DMS79 treated with DMSO at 0.1 percent for 48 hours (cell line): ENCODE data around the gene SULT1C2.
A peak's percentile ranks its signal among the peaks of the same experiment; 100 is the strongest.
"Not testable (repeated sequence)": the region's sequence is repeated elsewhere in the genome, so short reads cannot be mapped to it uniquely, and the experiment has no call there.

Source experiments
- DNase-seq: peaks from one replicate; lab custom pipeline; 2025; lab: John Stamatoyannopoulos, UW

The SULT1C2 gene

GRCh38 chr2:108288534-108289106 lies at the start of gene SULT1C2:
SULT1C2 (plus strand) TSS chr2:108288895; CDS start chr2:108293668, 4,773 bp downstream.
- peak; percentile 94 for DNase-seq

DNA sequence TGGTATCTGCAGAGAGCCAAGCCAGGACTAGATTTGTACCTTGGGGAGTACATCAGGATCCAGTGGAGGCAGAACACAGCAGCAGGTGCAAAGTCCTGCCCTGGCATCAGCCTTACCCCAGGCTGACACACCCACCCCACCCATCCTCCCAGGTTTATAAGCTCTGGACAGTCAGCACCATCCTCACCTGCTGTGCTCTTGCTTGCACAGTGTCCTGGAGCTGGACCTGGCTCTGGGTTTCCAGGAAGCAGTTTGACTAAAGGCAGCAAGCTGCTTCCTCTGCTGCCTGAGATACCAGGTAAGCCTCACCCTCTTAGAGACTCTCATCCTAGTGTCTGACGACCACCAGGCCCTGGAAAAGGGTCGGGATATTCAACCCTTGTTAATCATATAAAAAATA lies 48.9 kb upstream of the SULT1C2 start, which contains the start of gene SULT1C3:
Gene SULT1C3, plus strand, starts transcription at position 183 of the 400 bp plus-strand sequence. CDS start 7,227 bp downstream, outside the sequence.
- no peak for DNase-seq

GRCh38 chr2:108240966-108241365 lies 47.7 kb upstream of the SULT1C2 start:
- no peak for DNase-seq

DNA sequence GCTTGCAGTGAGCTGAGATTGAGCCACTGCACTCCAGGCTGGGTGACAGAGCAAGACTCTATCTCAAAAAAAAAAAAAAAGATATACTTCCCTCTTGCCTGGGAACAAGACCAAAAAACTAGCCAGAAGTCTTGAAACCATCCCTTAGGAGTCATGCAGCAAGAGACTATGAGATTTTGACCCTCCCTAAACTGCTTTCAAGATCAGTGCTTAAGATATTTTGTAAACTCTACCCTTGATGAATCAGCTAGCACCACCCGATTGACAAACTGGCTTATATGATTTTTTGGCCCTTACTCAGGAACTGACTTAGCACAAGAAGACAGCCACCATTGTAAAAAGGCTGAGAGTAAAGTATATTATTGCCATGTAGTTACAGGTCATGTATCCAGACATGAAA lies 45.1 kb upstream of the SULT1C2 start:
- DNase-seq, result no peak

GRCh38 chr2:108244667-108245414 lies 43.9 kb upstream of the SULT1C2 start:
- DNase-seq, result no peak

GRCh38 chr2:108253106-108253505 lies 35.6 kb upstream of the SULT1C2 start:
- DNase-seq, result peak; percentile 6

DNA sequence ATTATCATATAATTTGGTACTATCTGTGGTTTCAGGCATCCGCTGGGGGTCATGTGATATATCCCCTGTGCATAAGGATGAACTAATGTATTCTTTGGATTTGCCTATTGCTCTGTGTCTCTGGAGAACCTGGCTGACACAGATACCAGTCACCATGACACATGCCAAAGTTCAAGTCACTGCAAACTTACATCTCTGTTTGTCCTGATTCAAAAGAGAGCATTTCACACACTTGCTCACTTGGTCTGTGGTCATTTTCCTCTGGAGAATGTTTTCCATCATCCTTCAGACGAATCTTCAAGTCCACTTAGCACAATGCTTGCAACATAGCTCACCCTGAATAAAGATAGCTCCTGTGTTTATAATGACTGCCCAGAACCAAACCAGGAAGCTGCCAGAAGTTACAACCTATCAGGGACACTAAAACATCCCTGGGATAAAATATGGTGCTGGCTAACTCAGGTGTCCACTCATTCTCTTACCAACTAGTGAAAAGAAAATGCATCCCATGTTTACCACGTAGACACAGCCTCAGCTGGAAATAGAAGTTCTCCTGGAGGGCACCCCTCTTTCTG lies 30.9 kb upstream of the SULT1C2 start:
- DNase-seq, result no peak

GRCh38 chr2:108260773-108261172 lies 27.9 kb upstream of the SULT1C2 start:
- no peak for DNase-seq

DNA sequence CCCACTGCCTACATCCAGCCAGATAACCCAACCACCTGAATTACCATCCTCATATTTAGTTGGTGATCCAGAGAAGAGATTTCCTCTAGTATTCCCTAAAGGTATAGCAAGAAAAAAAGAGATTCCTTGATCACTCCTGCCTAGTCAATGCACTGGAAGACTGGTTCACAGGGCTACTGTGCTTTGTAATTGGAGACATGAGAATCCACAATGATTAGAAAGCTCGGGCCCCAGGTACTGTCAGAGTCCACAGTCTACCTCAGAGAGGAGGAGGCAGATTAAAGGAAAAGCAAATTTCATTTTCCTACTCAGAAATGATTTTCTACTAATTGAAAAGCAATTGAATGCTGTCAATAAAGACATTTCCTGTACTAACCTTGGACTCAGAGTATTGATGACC lies 26.7 kb upstream of the SULT1C2 start:
- no peak for DNase-seq

DNA sequence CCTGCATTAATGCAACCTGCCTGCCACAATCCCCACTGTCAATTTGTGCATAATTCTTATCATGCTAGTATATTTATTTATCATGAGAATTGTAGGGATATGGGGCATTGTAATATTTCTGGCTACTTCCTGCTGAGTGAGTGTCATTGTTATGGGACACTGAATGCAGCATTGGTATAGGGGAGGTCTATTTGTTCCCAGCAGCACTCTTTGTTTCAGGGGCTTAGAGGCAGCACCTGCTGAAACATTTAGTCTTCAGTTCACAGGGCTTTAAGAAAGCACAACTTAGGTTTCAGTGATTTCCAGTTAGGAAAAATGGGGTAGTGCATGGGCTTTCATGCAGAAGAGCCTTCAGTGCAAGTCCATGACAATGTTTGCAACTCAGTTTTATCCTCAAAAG lies 25.3 kb upstream of the SULT1C2 start:
- DNase-seq, result no peak

GRCh38 chr2:108266218-108266617 lies 22.5 kb upstream of the SULT1C2 start:
- no peak for DNase-seq

DNA sequence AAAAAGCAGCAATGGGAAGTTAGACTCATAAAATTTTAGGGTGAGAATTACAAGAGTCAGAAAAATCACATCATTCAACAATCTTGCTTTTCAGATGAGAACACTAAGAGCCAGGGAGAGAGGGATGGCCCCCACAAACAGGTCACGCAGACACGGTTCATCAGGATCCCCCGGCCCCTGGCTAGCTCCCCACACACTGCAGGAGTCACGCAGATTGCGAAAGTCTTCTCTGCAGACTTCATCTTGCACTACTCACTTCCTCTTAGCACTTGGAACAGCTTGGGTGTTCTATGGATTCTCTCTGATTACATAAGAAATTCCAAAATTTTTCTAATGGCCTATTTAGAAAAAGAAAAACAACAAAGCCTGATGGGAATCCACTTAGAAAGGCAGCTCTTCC lies 21.6 kb upstream of the SULT1C2 start:
- DNase-seq, result no peak

GRCh38 chr2:108268001-108268400 lies 20.7 kb upstream of the SULT1C2 start:
- DNase-seq, result no peak

DNA sequence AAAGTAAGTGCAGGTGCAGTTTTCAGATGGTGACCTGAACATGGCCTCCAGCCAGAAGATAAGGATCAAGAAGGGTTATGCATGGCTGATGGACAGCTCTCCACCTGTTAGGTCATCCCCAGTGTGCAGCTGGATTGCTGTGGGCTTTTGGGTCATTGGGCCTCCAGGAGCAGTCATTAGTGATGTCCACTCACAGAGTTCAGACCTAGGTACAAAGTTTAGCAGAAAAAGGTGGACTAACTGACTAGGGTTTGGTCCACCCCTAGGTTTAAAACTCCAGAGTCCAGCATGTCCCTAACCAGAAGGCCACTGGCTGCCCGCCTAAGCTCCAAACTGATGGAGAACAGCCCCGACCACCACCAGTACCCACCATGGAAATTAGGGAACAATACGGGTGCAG lies 18.3 kb upstream of the SULT1C2 start:
- DNase-seq, result no peak

DNA sequence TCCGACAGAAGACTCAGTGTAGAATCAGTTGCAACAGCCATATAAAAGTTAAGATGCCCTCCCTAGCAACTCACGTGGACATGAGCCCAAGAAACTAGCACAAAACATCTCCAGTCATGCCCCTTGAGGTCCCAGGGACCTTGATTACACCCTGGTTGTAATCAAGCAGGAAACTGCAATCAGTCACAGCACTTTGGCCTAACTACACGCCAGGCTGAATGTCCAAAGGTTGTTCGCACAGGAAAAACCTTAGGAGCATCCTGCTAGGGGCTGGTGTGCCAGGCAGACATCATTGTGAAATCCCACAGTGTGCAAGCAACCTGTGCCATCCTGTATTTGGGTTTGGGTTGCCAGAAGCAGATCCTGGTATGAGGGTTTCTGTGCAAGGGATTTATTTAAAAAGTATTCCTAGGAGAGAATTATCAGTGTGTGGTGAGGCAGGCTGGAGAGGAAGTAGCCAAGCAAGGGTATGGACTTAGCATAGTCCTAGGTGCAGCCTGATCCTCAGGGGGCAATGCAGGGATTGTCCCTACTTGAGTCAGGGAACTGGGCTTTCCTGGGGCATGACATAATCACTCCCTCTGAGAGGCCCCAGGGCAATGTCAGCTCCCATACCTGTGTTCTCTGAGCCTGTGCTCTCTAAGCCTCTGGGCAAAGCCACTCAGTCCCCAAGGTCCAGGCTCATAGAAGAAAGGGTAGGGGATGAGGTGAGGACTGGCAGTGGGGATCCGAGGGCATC lies 17.8 kb upstream of the SULT1C2 start:
- no peak for DNase-seq

DNA sequence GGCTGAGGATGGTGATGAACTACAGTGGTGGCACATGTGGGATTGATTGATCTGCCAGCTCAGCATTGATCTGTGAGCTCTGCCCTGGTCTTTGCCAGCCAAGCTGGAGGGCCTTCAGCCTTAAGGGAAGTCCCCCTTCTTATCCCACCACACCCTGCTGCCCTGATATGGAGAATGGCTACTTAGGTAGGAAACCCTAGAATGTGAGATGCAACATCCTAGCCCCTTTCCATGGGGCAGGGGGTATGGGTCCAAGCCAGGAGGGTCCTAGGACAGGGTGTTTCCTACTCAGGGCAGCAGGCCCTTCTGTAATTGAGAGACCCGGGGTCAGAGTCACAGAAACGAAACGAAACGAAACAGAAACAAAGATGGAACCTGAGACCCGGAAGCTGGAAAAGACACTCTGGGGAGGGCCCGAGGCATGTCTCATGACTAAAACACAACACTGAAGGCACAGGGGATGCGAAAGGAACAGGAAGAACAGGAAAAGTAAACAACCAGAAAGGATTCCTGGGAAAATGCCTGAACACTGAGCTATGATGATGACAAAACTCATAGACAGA lies 16.9 kb upstream of the SULT1C2 start:
- DNase-seq, result no peak

DNA sequence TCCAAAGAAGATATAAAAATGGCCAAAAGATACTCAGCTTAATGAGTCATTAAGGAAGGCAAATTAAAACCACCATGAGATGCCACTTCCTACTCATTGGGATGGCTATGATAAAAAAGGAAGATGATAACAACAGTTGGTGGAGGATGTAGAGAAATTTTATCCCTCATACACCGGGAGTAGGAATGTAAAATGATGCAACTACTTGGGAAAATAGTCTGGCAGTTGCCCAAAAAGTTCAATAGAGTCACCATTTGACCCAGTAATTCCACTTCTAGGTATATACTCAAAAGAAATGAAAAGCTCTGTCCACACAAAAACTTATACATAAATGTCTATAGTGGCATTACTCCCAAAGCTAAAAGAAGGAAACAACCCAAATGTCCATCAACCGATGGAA lies 10.1 kb upstream of the SULT1C2 start:
- DNase-seq, result no peak

DNA sequence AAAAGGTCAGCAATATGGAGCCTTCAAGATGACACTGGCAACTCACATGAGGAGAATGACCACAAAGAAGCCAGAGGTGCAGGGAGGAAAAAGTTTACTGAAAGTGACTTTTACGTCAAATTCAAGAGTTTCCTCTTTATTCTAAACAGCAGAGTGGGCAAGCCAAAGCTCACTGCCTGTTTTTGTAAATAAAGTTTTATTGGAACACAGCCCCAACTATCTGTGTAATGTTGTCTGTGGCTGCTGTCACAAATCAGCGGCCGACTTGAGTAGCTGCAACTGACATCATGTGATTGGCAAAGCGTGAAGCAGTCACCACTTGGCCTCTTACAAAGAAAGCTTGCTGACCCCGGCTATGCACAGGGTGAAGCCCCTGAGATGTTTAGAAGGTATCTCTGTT lies 9.2 kb upstream of the SULT1C2 start:
- DNase-seq, result no peak

GRCh38 chr2:108280466-108280865 lies 8.2 kb upstream of the SULT1C2 start:
- DNase-seq, result no peak

DNA sequence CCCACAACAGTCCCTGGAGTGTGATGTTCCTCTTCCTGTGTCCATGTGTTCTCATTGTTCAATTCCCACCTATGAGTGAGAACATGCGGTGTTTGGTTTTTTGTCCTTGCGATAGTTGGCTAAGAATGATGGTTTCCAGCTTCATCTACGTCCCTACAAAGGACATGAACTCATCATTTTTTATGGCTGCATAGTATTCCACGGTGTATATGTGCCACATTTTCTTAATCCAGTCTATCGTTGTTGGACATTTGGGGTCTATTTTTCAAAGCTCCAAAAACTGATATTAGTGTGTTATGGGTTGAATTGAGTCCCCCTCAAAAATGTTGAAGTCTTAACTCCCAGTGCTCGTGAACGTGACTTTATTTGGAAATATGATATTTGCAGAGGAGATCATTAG lies 4.1 kb upstream of the SULT1C2 start:
- not testable (repeated sequence) for DNase-seq

GRCh38 chr2:108285616-108286015 lies 3.1 kb upstream of the SULT1C2 start:
- DNase-seq, result no peak

- no peak for DNase-seq
Measured at GRCh38 chr2:108287169-108287568, 1.5 kb upstream of the SULT1C2 start.
